Measurements from ENCODE around the gene ROR1.

- TF ChIP-seq POLR2A (IDR thresholded peaks at IDR 0.05; ENCODE audit: extremely low read depth, insufficient read length) (no peak), MYC (IDR thresholded peaks at IDR 0.05; ENCODE audit: low read depth, low read length) (no peak)
- TF ChIP-seq, protein P1, sequence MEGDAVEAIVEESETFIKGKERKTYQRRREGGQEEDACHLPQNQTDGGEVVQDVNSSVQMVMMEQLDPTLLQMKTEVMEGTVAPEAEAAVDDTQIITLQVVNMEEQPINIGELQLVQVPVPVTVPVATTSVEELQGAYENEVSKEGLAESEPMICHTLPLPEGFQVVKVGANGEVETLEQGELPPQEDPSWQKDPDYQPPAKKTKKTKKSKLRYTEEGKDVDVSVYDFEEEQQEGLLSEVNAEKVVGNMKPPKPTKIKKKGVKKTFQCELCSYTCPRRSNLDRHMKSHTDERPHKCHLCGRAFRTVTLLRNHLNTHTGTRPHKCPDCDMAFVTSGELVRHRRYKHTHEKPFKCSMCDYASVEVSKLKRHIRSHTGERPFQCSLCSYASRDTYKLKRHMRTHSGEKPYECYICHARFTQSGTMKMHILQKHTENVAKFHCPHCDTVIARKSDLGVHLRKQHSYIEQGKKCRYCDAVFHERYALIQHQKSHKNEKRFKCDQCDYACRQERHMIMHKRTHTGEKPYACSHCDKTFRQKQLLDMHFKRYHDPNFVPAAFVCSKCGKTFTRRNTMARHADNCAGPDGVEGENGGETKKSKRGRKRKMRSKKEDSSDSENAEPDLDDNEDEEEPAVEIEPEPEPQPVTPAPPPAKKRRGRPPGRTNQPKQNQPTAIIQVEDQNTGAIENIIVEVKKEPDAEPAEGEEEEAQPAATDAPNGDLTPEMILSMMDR (IDR thresholded peaks at IDR 0.05; ENCODE audit: low read depth, low read length) = no peak
Measured at GRCh38 chr1:63779338-63780211, 5.8 kb downstream of the ROR1 start.
